ENCODE measurements around the gene ANK2. TPM values are rescaled to one million over a fixed set of nuclear protein-coding genes. Genes with fewer than 3 reads are reported as not detected.
A peak's percentile ranks its signal among the peaks of the same experiment; 100 is the strongest.

ANK2 gene
- total and polyA plus RNA-seq, 2 of the 13 experiments (the other 11 are each of a cell fraction or from before 2014, with no cell fraction given), result 2.7 to 15.1 TPM

- no peak overlapping the region for H3K4me2 ChIP-seq (ENCODE audit: low read depth, low read length)
- no peak for ATAC-seq
- in situ Hi-C loops (cut with HindIII; ENCODE audit: extremely low pct_ligation_motif_present, low pct_unique_long_range_greater_than_20kb), result no loop called here
- no TSS peak for BruUV-seq (replicated peaks)
- peak; percentile 16 for DNase-seq (ENCODE audit: low spot score)
- WGBS (ENCODE audit: low lambda C conversion rate), result 8% methylated on average over 5 of the region's 5 CpGs
- H3K36me3 ChIP-seq (replicated peaks in 1 of 2; ENCODE audit: control insufficient read depth in 1 of 2, insufficient read depth in 2 of 2, low read length in 2 of 2), result no peaks in the 10 kb centered on the region
- H3K27me3 ChIP-seq (ENCODE audit: control insufficient read depth in 1 of 2, insufficient read depth in 2 of 2, low read length in 2 of 2), result peaks cover 0 to 3% of the 10 kb centered on the region in 2 experiments; a peak in 2 of 5 replicates
- no peak overlapping the region for H2AFZ ChIP-seq (ENCODE audit: low read length)
- H3K4me1 ChIP-seq (ENCODE audit: insufficient read depth, low read length), result no peaks in the 10 kb centered on the region
- no peak overlapping the region for H3K4me3 ChIP-seq (replicated peaks in 1 of 3; ENCODE audit: insufficient read depth in 1 of 3, low read depth in 2 of 3, low read length in 3 of 3)
- H3K9me3 ChIP-seq (ENCODE audit: low read length), result no peaks in the 10 kb centered on the region
- H3K9ac ChIP-seq (ENCODE audit: insufficient read depth, low read depth, low read length), result no peak overlapping the region
- no peak for FAIRE-seq
- ChIA-PET POLR2A (no interaction called here), CTCF (ENCODE audit: low intra/inter-chr PET ratio, low total read pairs) (no interaction called here)
- no peaks in the 10 kb centered on the region for H4K20me1 ChIP-seq (ENCODE audit: insufficient read depth, low read length)
- intact Hi-C loops (cut with micrococcal nuclease; ENCODE audit: unreplicated experiment), result no loop called here
- no peaks in the 10 kb centered on the region for H3K79me2 ChIP-seq (ENCODE audit: insufficient read depth, low read length)
- no peak overlapping the region for H3K27ac ChIP-seq (ENCODE audit: extremely low read length, insufficient read depth, low read length)
- TF ChIP-seq ZNF337 (CRISPR knock-in tag; IDR thresholded peaks at IDR 0.05; ENCODE audit: borderline replicate concordance, low read depth) (no peak), ZNF776 (CRISPR knock-in tag; IDR thresholded peaks at IDR 0.05) (no peak), ZNF878 (CRISPR knock-in tag; IDR thresholded peaks at IDR 0.05) (no peak), TEAD2 (CRISPR knock-in tag; IDR thresholded peaks at IDR 0.05) (no peak), E2F2 (CRISPR knock-in tag; IDR thresholded peaks at IDR 0.05; ENCODE audit: borderline replicate concordance) (no peak), HNF4G (IDR thresholded peaks at IDR 0.05; ENCODE audit: borderline replicate concordance, low read depth, low read length) (no peak), HNF4G (CRISPR knock-in tag; IDR thresholded peaks at IDR 0.05; ENCODE audit: borderline replicate concordance, low read depth) (no peak), ZNF224 (CRISPR knock-in tag; IDR thresholded peaks at IDR 0.05) (no peak), ZNF646 (CRISPR knock-in tag; IDR thresholded peaks at IDR 0.05) (no peak), GATAD1 (CRISPR knock-in tag; IDR thresholded peaks at IDR 0.05) (no peak), SRF (IDR thresholded peaks at IDR 0.05; ENCODE audit: low read depth, low read length) (no peak), SRY (CRISPR knock-in tag; IDR thresholded peaks at IDR 0.05) (no peak), JUNB (CRISPR knock-in tag; IDR thresholded peaks at IDR 0.05; ENCODE audit: borderline replicate concordance) (no peak), TERF1 (CRISPR knock-in tag; IDR thresholded peaks at IDR 0.05) (no peak), RORA (CRISPR knock-in tag; IDR thresholded peaks at IDR 0.05) (no peak), ZNF205 (CRISPR knock-in tag; IDR thresholded peaks at IDR 0.05) (no peak)
Observed at GRCh38 chr4:113064244-113064643, 14.8 kb downstream of the ANK2 start.
